ENCODE data around the gene ECT2.
"Not testable (repeated sequence)": the region's sequence is repeated elsewhere in the genome, so short reads cannot be mapped to it uniquely, and the experiment has no call there.

The ECT2 gene

GRCh38 chr3:172750368-172751174 is at the start of gene ECT2:
TSS of gene ECT2 (plus strand) at chr3:172750726. CDS start at chr3:172754531, 3,805 bp downstream.
- DNase-seq, result peak; percentile 98

- DNase-seq, result no peak
These were observed 49.5 kb upstream of the ECT2 start for GRCh38 chr3:172700936-172701455.

GRCh38 chr3:172701751-172702150 is 48.8 kb upstream of the ECT2 start:
- no peak for DNase-seq

- DNase-seq, result no peak
These were observed 48.3 kb upstream of the ECT2 start for GRCh38 chr3:172702256-172702655.

GRCh38 chr3:172702731-172703130 is 47.8 kb upstream of the ECT2 start:
- DNase-seq, result not testable (repeated sequence)

GRCh38 chr3:172704001-172704400 is 46.5 kb upstream of the ECT2 start:
- DNase-seq, result no peak

GRCh38 chr3:172705170-172705569 is 45.4 kb upstream of the ECT2 start:
- no peak for DNase-seq

GRCh38 chr3:172707030-172707429 is 43.5 kb upstream of the ECT2 start:
- DNase-seq, result no peak

GRCh38 chr3:172707967-172708366 is 42.6 kb upstream of the ECT2 start:
- DNase-seq, result no peak

- no peak for DNase-seq
These were observed 41.4 kb upstream of the ECT2 start for GRCh38 chr3:172708921-172709773.

- DNase-seq, result peak; percentile 32
These were observed 40.5 kb upstream of the ECT2 start for GRCh38 chr3:172709774-172710663.

- DNase-seq, result peak; percentile 85
These were observed 39.7 kb upstream of the ECT2 start, which contains the start of gene NCEH1 for GRCh38 chr3:172710664-172711453. TSS of gene NCEH1 (minus strand) at chr3:172711067. CDS start at chr3:172710984, 83 bp downstream.

GRCh38 chr3:172711454-172711795 is 39.1 kb upstream of the ECT2 start:
- DNase-seq, result peak; percentile 4

- DNase-seq, result no peak
These were observed 37.2 kb upstream of the ECT2 start for GRCh38 chr3:172713316-172713715.

- no peak for DNase-seq
These were observed 34.0 kb upstream of the ECT2 start for GRCh38 chr3:172716476-172716875.

- DNase-seq, result no peak
These were observed 32.9 kb upstream of the ECT2 start for GRCh38 chr3:172717493-172718088.

GRCh38 chr3:172722536-172723040 is 27.9 kb upstream of the ECT2 start:
- not testable (repeated sequence) for DNase-seq

- no peak for DNase-seq
These were observed 24.1 kb upstream of the ECT2 start for GRCh38 chr3:172726380-172726779.

GRCh38 chr3:172735014-172735413 is 15.5 kb upstream of the ECT2 start:
- DNase-seq, result no peak

- DNase-seq, result no peak
These were observed 11.1 kb upstream of the ECT2 start for GRCh38 chr3:172739462-172739861.

- no peak for DNase-seq
These were observed 4.1 kb upstream of the ECT2 start for GRCh38 chr3:172746475-172746874.
